Liver (tissue), 9 donors: Measurements from ENCODE around the gene CREB3L2. TPM values are rescaled to one million over a fixed set of nuclear protein-coding genes. Genes with fewer than 3 reads are reported as not detected.
A peak's percentile ranks its signal among the peaks of the same experiment; 100 is the strongest.

ENCODE experiments used
- DNase-seq: peaks from one replicate; pipeline ENCODE4 v3.0.0-alpha.2; 2017; ENCODE audit warnings: low spot score
- H3K27ac ChIP-seq, 2 donors: one replicate each; pipeline ENCODE4 v1.7.0; 2013; ENCODE audit warnings: inconsistent platforms in 2 of 2, low read length in 2 of 2, control low read depth in 1 of 2, low read depth in 1 of 2, mild to moderate bottlenecking in 1 of 2
- H3K27me3 ChIP-seq, 4 donors: one replicate each; pipeline versions ENCODE4 v1.6.1 to v1.7.0; 2013; ENCODE audit warnings: low read length in 3 of 4, inconsistent platforms in 1 of 4, mild to moderate bottlenecking in 1 of 4, moderate library complexity in 1 of 4; ENCODE audit not compliant: control insufficient read depth in 4 of 4, insufficient read depth in 4 of 4
- H3K36me3 ChIP-seq, 4 donors: one replicate each; pipeline versions ENCODE4 v1.6.1 to v1.7.0; 2013; ENCODE audit warnings: low read length in 3 of 4, mild to moderate bottlenecking in 3 of 4, low read depth in 1 of 4, moderate library complexity in 1 of 4; ENCODE audit not compliant: control insufficient read depth in 4 of 4, insufficient read depth in 3 of 4
- H3K4me1 ChIP-seq, 4 donors: one replicate each; pipeline versions ENCODE4 v1.6.1 to v1.7.0; 2013; ENCODE audit warnings: low read length in 3 of 4, mild to moderate bottlenecking in 3 of 4, moderate library complexity in 1 of 4; ENCODE audit not compliant: control insufficient read depth in 4 of 4, insufficient read depth in 4 of 4
- H3K4me3 ChIP-seq, 3 donors: one replicate each; pipeline versions ENCODE4 v1.6.1 to v1.7.0; 2013; ENCODE audit warnings: low read length in 3 of 3, control low read depth in 1 of 3, low read depth in 1 of 3, mild to moderate bottlenecking in 1 of 3
- H3K9ac ChIP-seq, 2 donors: one replicate each; pipeline ENCODE4 v1.7.0; 2013; ENCODE audit warnings: low read length in 2 of 2, mild to moderate bottlenecking in 2 of 2, moderate library complexity in 2 of 2, control low read depth in 1 of 2, low read depth in 1 of 2
- H3K9me3 ChIP-seq, 4 donors: one replicate each; pipeline versions ENCODE4 v1.6.1 to v1.7.0; 2013; ENCODE audit warnings: low read length in 3 of 4; ENCODE audit not compliant: control insufficient read depth in 4 of 4
- CTCF ChIP-seq: fragments of 150-350 bp; IDR thresholded peaks from 2 replicates; pipeline ENCODE4 v1.5.1; 2017; ENCODE audit warnings: improper control_type of control experiment, low read depth, low read length; ENCODE audit not compliant: missing input control
- EGR1 ChIP-seq, 2 donors: IDR thresholded peaks; 2 replicates each; pipeline ENCODE4 v1.6.1; 2016 to 2018; ENCODE audit warnings: antibody characterized with exemption in 2 of 2, low read depth in 2 of 2
- FOXA1 ChIP-seq: IDR thresholded peaks from 2 replicates; pipeline ENCODE4 v1.6.1; 2016; ENCODE audit warnings: antibody characterized with exemption
- FOXA2 ChIP-seq: IDR thresholded peaks from 2 replicates; pipeline ENCODE4 v1.6.1; 2016; ENCODE audit warnings: antibody characterized with exemption
- GABPA ChIP-seq, 2 donors: IDR thresholded peaks in 1 of 2; conservative IDR thresholded peaks in 1 of 2; 2 replicates each; pipeline ENCODE4 v1.6.1; 2016; ENCODE audit warnings: antibody characterized with exemption in 2 of 2, mild to moderate bottlenecking in 1 of 2, moderate library complexity in 1 of 2
- HNF4A ChIP-seq, 2 donors: conservative IDR thresholded peaks; 2 replicates each; pipeline ENCODE4 v1.6.1; 2016; ENCODE audit warnings: antibody characterized with exemption in 2 of 2, mild to moderate bottlenecking in 2 of 2
- HNF4G ChIP-seq: IDR thresholded peaks from 2 replicates; pipeline ENCODE4 v1.6.1; 2016; ENCODE audit warnings: antibody characterized with exemption
- JUND ChIP-seq, 2 donors: IDR thresholded peaks; 2 replicates each; pipeline ENCODE4 v1.6.1; 2016; ENCODE audit warnings: antibody characterized with exemption in 2 of 2
- RAD21 ChIP-seq, 2 donors: IDR thresholded peaks; 2 replicates each; pipeline ENCODE4 v1.6.1; 2016; ENCODE audit warnings: antibody characterized with exemption in 2 of 2, mild to moderate bottlenecking in 2 of 2
- YY1 ChIP-seq: IDR thresholded peaks from 2 replicates; pipeline ENCODE4 v1.6.1; 2016; ENCODE audit warnings: antibody characterized with exemption, mild to moderate bottlenecking
- WGBS: extraction: QIAGEN DNeasy Blood & Tissue Kit; methylation state at CpG from one replicate; pipeline ENCODE4 v1.1.7; 2013; 5-methylcytosine and 5-hydroxymethylcytosine counted together
- polyA plus RNA-seq, 2 donors: library from polyadenylated mRNA; stranded (reverse) in 1 of 2; unstranded in 1 of 2; fragments of 200-250 nt in 1 of 2; fragments of >200 nt in 1 of 2; fragmentation: Nextera tagmentation in 1 of 2; extraction: Ambion mirVana in 1 of 2; gene quantifications; one replicate each; pipeline versions ENCODE4 v1.2.1 to v1.2.3, GENCODE V29; 2013 to 2015
- total RNA-seq, 2 donors: library from RNA; depleted of rRNA; stranded (reverse); fragments of >200 nt; gene quantifications; one replicate each; pipeline ENCODE4 v1.2.3, GENCODE V29; 2014
- TF ChIP-seq, protein P1 (sequence below): IDR thresholded peaks from 2 replicates; pipeline ENCODE4 v1.6.1; 2016; ENCODE audit warnings: antibody characterized with exemption
- TF ChIP-seq, protein P2 (sequence below): IDR thresholded peaks from 2 replicates; pipeline ENCODE4 v1.6.1; 2016; ENCODE audit warnings: antibody characterized with exemption
- TF ChIP-seq, protein P3 (sequence below): IDR thresholded peaks from 2 replicates; pipeline ENCODE4 v1.6.1; 2016; ENCODE audit warnings: antibody characterized with exemption, mild to moderate bottlenecking
- donor health status: healthy.
- donor health status: healthy.
- donor health status: healthy.
- donor health status: healthy.
- donor health status: healthy.

The CREB3L2 gene
- total and polyA plus RNA-seq, 4 donors: 6.7 to 16.6 (median 9.9) TPM

DNA sequence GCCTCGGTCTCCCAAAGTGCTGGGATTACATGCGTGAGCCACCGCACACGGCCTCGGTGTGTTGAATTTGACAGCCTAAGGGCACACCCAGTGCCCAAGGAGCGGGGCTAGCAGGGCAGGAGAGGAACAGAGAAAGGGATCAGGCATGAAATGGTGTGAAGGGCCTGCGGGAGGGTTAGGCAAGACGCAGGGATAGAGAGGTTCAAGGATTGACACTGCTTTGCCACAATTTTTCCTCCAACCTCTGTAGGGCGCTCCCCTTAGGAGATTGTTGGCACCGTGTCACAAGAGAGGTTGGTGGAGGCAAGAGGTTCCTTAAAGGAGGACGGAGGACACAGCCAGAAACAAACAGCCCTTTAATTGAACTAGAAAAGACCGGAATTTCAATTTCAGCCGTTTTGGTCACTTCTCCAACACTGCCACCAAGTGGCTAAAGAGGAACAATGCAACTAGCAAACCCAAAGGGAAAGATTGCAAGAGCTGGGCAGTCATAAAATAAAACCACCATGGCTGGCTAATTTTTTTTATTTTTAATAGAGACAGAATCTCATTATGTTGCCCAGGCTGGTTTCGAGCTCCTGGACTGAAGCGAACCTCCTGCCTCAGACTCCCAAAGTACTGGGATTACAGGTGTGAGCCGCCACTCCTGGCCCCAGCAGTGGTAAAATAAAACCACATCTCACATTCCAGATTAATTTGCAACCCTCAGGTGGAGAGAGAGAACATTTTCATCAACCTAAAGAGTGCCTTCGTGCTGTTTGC lies 6.9 kb upstream of the CREB3L2 start:
- TF ChIP-seq, protein P1, sequence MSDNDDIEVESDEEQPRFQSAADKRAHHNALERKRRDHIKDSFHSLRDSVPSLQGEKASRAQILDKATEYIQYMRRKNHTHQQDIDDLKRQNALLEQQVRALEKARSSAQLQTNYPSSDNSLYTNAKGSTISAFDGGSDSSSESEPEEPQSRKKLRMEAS: no peak
- TF ChIP-seq CTCF: peak; percentile 93
- TF ChIP-seq RAD21 (IDR thresholded peaks at IDR 0.05): peak; percentile 95 to 96
- Histone ChIP-seq H3K9ac (peak overlapping the region in 1 of 2 donors; percentile 45), H3K4me3 (no peak overlapping the region), H3K27ac (no peak overlapping the region), H3K27me3 (no peaks in the 10 kb centered on the region), H3K36me3 (no peaks in the 10 kb centered on the region), H3K9me3 (no peaks in the 10 kb centered on the region), H3K4me1 (peaks cover 0 to 16% (median 6%) of the 10 kb centered on the region in 4 donors)
- WGBS: 50% methylated on average over 17 of the region's 17 CpGs
- DNase-seq: no peak

GRCh38 chr7:138008019-138008587 lies 6.2 kb upstream of the CREB3L2 start:
- Histone ChIP-seq H3K9me3 (no peaks in the 10 kb centered on the region), H3K9ac (no peak overlapping the region), H3K4me1 (peaks cover 0 to 16% (median 6%) of the 10 kb centered on the region in 4 donors), H3K27ac (no peak overlapping the region), H3K36me3 (no peaks in the 10 kb centered on the region), H3K27me3 (no peaks in the 10 kb centered on the region), H3K4me3 (no peak overlapping the region)
- 89% methylated on average over 7 of the region's 7 CpGs for WGBS
- DNase-seq: no peak
- no peak for TF ChIP-seq FOXA1
- TF ChIP-seq, protein P2, sequence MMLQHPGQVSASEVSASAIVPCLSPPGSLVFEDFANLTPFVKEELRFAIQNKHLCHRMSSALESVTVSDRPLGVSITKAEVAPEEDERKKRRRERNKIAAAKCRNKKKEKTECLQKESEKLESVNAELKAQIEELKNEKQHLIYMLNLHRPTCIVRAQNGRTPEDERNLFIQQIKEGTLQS: no peak

GRCh38 chr7:138006106-138006505 lies 4.2 kb upstream of the CREB3L2 start:
- Histone ChIP-seq H3K27me3 (no peaks in the 10 kb centered on the region), H3K4me3 (no peak overlapping the region), H3K36me3 (no peaks in the 10 kb centered on the region), H3K9ac (no peak overlapping the region), H3K4me1 (peaks cover 0 to 14% (median 11%) of the 10 kb centered on the region in 4 donors), H3K9me3 (no peaks in the 10 kb centered on the region), H3K27ac (no peak overlapping the region)
- TF ChIP-seq FOXA1: no peak
- TF ChIP-seq EGR1 (IDR thresholded peaks at IDR 0.05; ENCODE audit: low read depth in 2 of 2): no peak
- 93% methylated on average over 2 of the region's 2 CpGs for WGBS
- no peak for DNase-seq

DNA sequence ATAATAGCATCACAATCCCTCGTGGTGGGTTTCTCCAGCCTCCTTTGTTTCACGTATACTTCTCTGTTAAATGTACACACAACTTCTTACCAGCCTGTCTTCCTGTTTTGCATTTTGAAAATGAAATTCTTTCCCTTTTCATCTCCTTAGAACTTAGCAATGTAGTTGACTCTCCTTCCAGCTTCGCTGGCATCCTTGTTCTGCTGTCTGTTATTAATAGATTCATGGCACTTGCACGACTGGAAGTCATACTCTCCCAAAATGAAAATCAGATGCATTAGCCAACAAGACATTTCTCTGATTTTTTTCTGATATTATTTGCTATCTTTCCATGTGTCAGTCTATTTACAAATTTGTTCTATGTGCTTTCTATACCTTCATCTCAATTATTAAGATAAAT lies 3.0 kb upstream of the CREB3L2 start:
- peaks cover 0 to 18% (median 13%) of the 10 kb centered on the region in 4 donors for H3K4me1 ChIP-seq
- H3K9ac ChIP-seq: no peak overlapping the region
- no peak overlapping the region for H3K4me3 ChIP-seq
- no peak for DNase-seq
- no peaks in the 10 kb centered on the region for H3K36me3 ChIP-seq
- WGBS: 82% methylated on average over 4 of the region's 4 CpGs
- no peaks in the 10 kb centered on the region for H3K9me3 ChIP-seq
- H3K27ac ChIP-seq: no peak overlapping the region
- H3K27me3 ChIP-seq: no peaks in the 10 kb centered on the region
- TF ChIP-seq FOXA2 (no peak), GABPA (IDR thresholded peaks at IDR 0.05 in 1 of 2, conservative IDR thresholded peaks at IDR 0.05 in 1 of 2) (no peak), HNF4G (no peak), HNF4A (conservative IDR thresholded peaks at IDR 0.05) (no peak), YY1 (no peak), EGR1 (IDR thresholded peaks at IDR 0.05; ENCODE audit: low read depth in 2 of 2) (no peak), JUND (IDR thresholded peaks at IDR 0.05) (no peak)
- TF ChIP-seq, protein P2: no peak
- TF ChIP-seq, protein P3, sequence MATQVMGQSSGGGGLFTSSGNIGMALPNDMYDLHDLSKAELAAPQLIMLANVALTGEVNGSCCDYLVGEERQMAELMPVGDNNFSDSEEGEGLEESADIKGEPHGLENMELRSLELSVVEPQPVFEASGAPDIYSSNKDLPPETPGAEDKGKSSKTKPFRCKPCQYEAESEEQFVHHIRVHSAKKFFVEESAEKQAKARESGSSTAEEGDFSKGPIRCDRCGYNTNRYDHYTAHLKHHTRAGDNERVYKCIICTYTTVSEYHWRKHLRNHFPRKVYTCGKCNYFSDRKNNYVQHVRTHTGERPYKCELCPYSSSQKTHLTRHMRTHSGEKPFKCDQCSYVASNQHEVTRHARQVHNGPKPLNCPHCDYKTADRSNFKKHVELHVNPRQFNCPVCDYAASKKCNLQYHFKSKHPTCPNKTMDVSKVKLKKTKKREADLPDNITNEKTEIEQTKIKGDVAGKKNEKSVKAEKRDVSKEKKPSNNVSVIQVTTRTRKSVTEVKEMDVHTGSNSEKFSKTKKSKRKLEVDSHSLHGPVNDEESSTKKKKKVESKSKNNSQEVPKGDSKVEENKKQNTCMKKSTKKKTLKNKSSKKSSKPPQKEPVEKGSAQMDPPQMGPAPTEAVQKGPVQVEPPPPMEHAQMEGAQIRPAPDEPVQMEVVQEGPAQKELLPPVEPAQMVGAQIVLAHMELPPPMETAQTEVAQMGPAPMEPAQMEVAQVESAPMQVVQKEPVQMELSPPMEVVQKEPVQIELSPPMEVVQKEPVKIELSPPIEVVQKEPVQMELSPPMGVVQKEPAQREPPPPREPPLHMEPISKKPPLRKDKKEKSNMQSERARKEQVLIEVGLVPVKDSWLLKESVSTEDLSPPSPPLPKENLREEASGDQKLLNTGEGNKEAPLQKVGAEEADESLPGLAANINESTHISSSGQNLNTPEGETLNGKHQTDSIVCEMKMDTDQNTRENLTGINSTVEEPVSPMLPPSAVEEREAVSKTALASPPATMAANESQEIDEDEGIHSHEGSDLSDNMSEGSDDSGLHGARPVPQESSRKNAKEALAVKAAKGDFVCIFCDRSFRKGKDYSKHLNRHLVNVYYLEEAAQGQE: no peak
- TF ChIP-seq, protein P1: no peak
